H1 (cell line): ENCODE results near the gene PGAM2. TPM values are rescaled to one million over a fixed set of nuclear protein-coding genes. Genes with fewer than 3 reads are reported as not detected.
A peak's percentile ranks its signal among the peaks of the same experiment; 100 is the strongest.

Source experiments
- CTCF ChIA-PET: fragments of 300-600 bp; sonication (Branson Sonifier 250); formaldehyde crosslinking; loops from one replicate; lab custom pipeline; 2021; ENCODE audit not compliant: partially characterized antibody; lab: Charles Lee
- POLR2A ChIA-PET: fragments of 300-600 bp; sonication (Branson Sonifier 250); formaldehyde crosslinking; loops from one replicate; lab custom pipeline; 2021; ENCODE audit warnings: inconsistent platforms; ENCODE audit not compliant: partially characterized antibody; lab: Charles Lee
- DNase-seq, 2 experiments: peaks; one replicate each; pipeline versions ENCODE4 v3.0.0 to v3.0.0-alpha.2; 2010 to 2022; ENCODE audit warnings: low spot score in 2 of 2, low read depth in 1 of 2, mixed read lengths in 1 of 2
- FAIRE-seq: peaks from 2 replicates; lab custom pipeline; 2011; peaks lifted over from hg19 to GRCh38; lab: Jason Lieb, UNC
- H2AFZ ChIP-seq: 2 replicates; pipeline ENCODE4 v1.8.1; 2012; ENCODE audit warnings: low read length, inconsistent platforms
- H2AK5ac ChIP-seq: 2 replicates; pipeline ENCODE4 v1.6.1; 2013; ENCODE audit warnings: low read depth, low read length
- H2BK120ac ChIP-seq: replicated peaks from 2 replicates; pipeline ENCODE3; 2013; ENCODE audit warnings: low read depth, low read length, inconsistent platforms
- H2BK12ac ChIP-seq: 2 replicates; pipeline ENCODE4 v1.6.1; 2013; ENCODE audit warnings: low read depth, low read length
- H2BK15ac ChIP-seq: 2 replicates; pipeline ENCODE4 v1.6.1; 2013; ENCODE audit warnings: low read length
- H2BK20ac ChIP-seq: 2 replicates; pipeline ENCODE4 v1.6.1; 2013; ENCODE audit warnings: low read length
- H2BK5ac ChIP-seq: 2 replicates; pipeline ENCODE4 v1.6.1; 2013; ENCODE audit warnings: low read depth, low read length
- H3K14ac ChIP-seq: 2 replicates; pipeline ENCODE4 v1.6.1; 2013; ENCODE audit warnings: inconsistent platforms; ENCODE audit not compliant: insufficient read length
- H3K18ac ChIP-seq: 2 replicates; pipeline ENCODE4 v1.6.1; 2013; ENCODE audit warnings: low read length; ENCODE audit errors: extremely low read depth
- H3K23ac ChIP-seq: 2 replicates; pipeline ENCODE4 v1.6.1; 2013; ENCODE audit warnings: inconsistent platforms; ENCODE audit not compliant: insufficient read length
- H3K23me2 ChIP-seq: 2 replicates; pipeline ENCODE4 v1.6.1; 2013; ENCODE audit warnings: low read depth, low read length
- H3K27ac ChIP-seq: 2 replicates; pipeline ENCODE4 v1.6.1; 2011; ENCODE audit warnings: low read depth, low read length, inconsistent platforms
- H3K27me3 ChIP-seq, 4 experiments: replicated peaks in 1 of 4; 1 replicate in 1 of 4; 2 replicates in 3 of 4; pipeline versions ENCODE4 v1.6.1 to v1.8.1; 2011 to 2013; ENCODE audit warnings: low read length in 3 of 4, mild to moderate bottlenecking in 3 of 4, inconsistent platforms in 2 of 4, mixed read lengths in 2 of 4, moderate library complexity in 1 of 4; ENCODE audit not compliant: control insufficient read depth in 3 of 4, insufficient read depth in 3 of 4; ENCODE audit errors: extremely low read depth in 1 of 4
- H3K36me3 ChIP-seq, 4 experiments: 2 replicates each; pipeline versions ENCODE4 v1.6.1 to v1.8.1; 2011 to 2013; ENCODE audit warnings: mild to moderate bottlenecking in 4 of 4, low read length in 3 of 4, moderate library complexity in 2 of 4, control low read depth in 1 of 4, inconsistent platforms in 1 of 4; ENCODE audit not compliant: insufficient read depth in 4 of 4, control insufficient read depth in 2 of 4
- H3K4ac ChIP-seq: replicated peaks from 2 replicates; pipeline ENCODE3; 2013; ENCODE audit warnings: low read length, low read depth, mixed read lengths, inconsistent platforms; ENCODE audit not compliant: insufficient read length
- H3K4me1 ChIP-seq, 4 experiments: replicated peaks in 1 of 4; 1 replicate in 1 of 4; 2 replicates in 3 of 4; pipeline versions ENCODE4 v1.6.1 to v1.8.1; 2011 to 2013; ENCODE audit warnings: low read length in 3 of 4, inconsistent platforms in 2 of 4, mixed read lengths in 1 of 4; ENCODE audit not compliant: insufficient read depth in 4 of 4, control insufficient read depth in 3 of 4
- H3K4me2 ChIP-seq, 2 experiments: 2 replicates each; pipeline versions ENCODE4 v1.6.1 to v1.8.1; 2011 to 2013; ENCODE audit warnings: low read depth in 2 of 2, low read length in 2 of 2, control low read depth in 1 of 2, inconsistent platforms in 1 of 2, mild to moderate bottlenecking in 1 of 2; ENCODE audit not compliant: insufficient read depth in 1 of 2
- H3K4me3 ChIP-seq, 4 experiments: fragments of 200-600, 300-600 bp in 1 of 4; sonication (generic), shearing (Covaris generic), sonication (Bioruptor Twin) in 1 of 4; 2 replicates each; pipeline versions ENCODE4 v1.5.1 to v1.8.1; 2011 to 2016; ENCODE audit warnings: low read length in 4 of 4, low read depth in 3 of 4, control low read depth in 2 of 4, inconsistent platforms in 2 of 4, mild to moderate bottlenecking in 2 of 4, mixed read lengths in 1 of 4, moderate library complexity in 1 of 4; ENCODE audit not compliant: insufficient read depth in 2 of 4; ENCODE audit errors: extremely low read depth in 1 of 4
- H3K56ac ChIP-seq: replicated peaks from 2 replicates; pipeline ENCODE3; 2013; ENCODE audit warnings: low read depth, mild to moderate bottlenecking, mixed read lengths, low read length, inconsistent platforms; ENCODE audit not compliant: insufficient read length
- H3K79me1 ChIP-seq: 2 replicates; pipeline ENCODE4 v1.6.1; 2013; ENCODE audit warnings: low read depth, low read length, control low read depth
- H3K79me2 ChIP-seq, 2 experiments: 2 replicates each; pipeline versions ENCODE4 v1.6.1 to v1.8.1; 2012 to 2013; ENCODE audit warnings: low read length in 2 of 2, mild to moderate bottlenecking in 2 of 2, inconsistent platforms in 1 of 2; ENCODE audit not compliant: insufficient read depth in 2 of 2, control insufficient read depth in 1 of 2
- H3K9ac ChIP-seq, 4 experiments: replicated peaks in 1 of 4; 1 replicate in 1 of 4; 2 replicates in 3 of 4; pipeline versions ENCODE4 v1.6.1 to v1.8.1; 2011 to 2013; ENCODE audit warnings: low read depth in 3 of 4, low read length in 3 of 4, control low read depth in 2 of 4, mild to moderate bottlenecking in 2 of 4, moderate library complexity in 2 of 4, inconsistent platforms in 1 of 4; ENCODE audit errors: extremely low read depth in 1 of 4
- H3K9me3 ChIP-seq, 2 experiments: 2 replicates each; pipeline versions ENCODE4 v1.6.1 to v1.8.1; 2012 to 2013; ENCODE audit warnings: mild to moderate bottlenecking in 2 of 2, moderate library complexity in 2 of 2, control low read depth in 1 of 2, inconsistent platforms in 1 of 2, low read depth in 1 of 2, low read length in 1 of 2, mixed read lengths in 1 of 2; ENCODE audit not compliant: insufficient read depth in 2 of 2
- H4K20me1 ChIP-seq, 2 experiments: replicated peaks in 1 of 2; 2 replicates each; pipeline versions ENCODE3 to v1.8.1; 2011 to 2013; ENCODE audit warnings: inconsistent platforms in 2 of 2, low read length in 2 of 2, mild to moderate bottlenecking in 1 of 2; ENCODE audit not compliant: insufficient read depth in 2 of 2, control insufficient read depth in 1 of 2
- H4K5ac ChIP-seq: 2 replicates; pipeline ENCODE4 v1.6.1; 2013; ENCODE audit warnings: low read length, low read depth, mixed read lengths, inconsistent platforms; ENCODE audit not compliant: insufficient read length
- H4K8ac ChIP-seq: 2 replicates; pipeline ENCODE4 v1.8.0; 2013; ENCODE audit warnings: mild to moderate bottlenecking, moderate library complexity, low read length, inconsistent platforms; ENCODE audit not compliant: insufficient read depth; ENCODE audit errors: extremely low read depth
- H4K91ac ChIP-seq: replicated peaks from 2 replicates; pipeline ENCODE3; 2013; ENCODE audit warnings: low read length, mixed read lengths, inconsistent platforms; ENCODE audit not compliant: insufficient read length
- ASH2L ChIP-seq: fragments of 200-600, 300-600 bp; sonication (generic); IDR thresholded peaks from one replicate; pipeline ENCODE4 v1.7.1; 2017; ENCODE audit warnings: low read length
- BCL11A ChIP-seq, 2 experiments: IDR thresholded peaks; one replicate each; pipeline ENCODE4 v1.6.1; 2011; ENCODE audit warnings: low read depth in 2 of 2, low read length in 2 of 2, mild to moderate bottlenecking in 2 of 2
- CHD1 ChIP-seq: IDR thresholded peaks from 2 replicates; pipeline ENCODE4 v1.6.1; 2012; ENCODE audit warnings: low read depth, low read length, improper control_type of control experiment
- CREB1 ChIP-seq: IDR thresholded peaks from 2 replicates; pipeline ENCODE4 v1.6.1; 2012; ENCODE audit warnings: inconsistent platforms
- EGR1 ChIP-seq: IDR thresholded peaks from 2 replicates; pipeline ENCODE4 v1.6.1; 2011; ENCODE audit warnings: low read depth, low read length, borderline replicate concordance
- GABPA ChIP-seq: IDR thresholded peaks from 2 replicates; pipeline ENCODE4 v1.6.1; 2011; ENCODE audit warnings: mild to moderate bottlenecking, low read length, moderate library complexity, borderline replicate concordance; ENCODE audit not compliant: insufficient read depth
- KDM5A ChIP-seq: fragments of 200-600 bp; IDR thresholded peaks from 2 replicates; pipeline ENCODE4 v1.7.1; 2012; ENCODE audit warnings: mild to moderate bottlenecking, low read length, inconsistent platforms, mixed read lengths
- RNF2 ChIP-seq: fragments of 200-900, 300-1000 bp; sonication (generic); IDR thresholded peaks from 2 replicates; pipeline ENCODE4 v1.7.1; 2016; ENCODE audit warnings: borderline replicate concordance, low read depth, mild to moderate bottlenecking, antibody characterized with exemption, low read length; ENCODE audit not compliant: poor library complexity, severe bottlenecking; ENCODE audit errors: missing control alignments
- SAP30 ChIP-seq: fragments of 300-600 bp; sonication (generic); IDR thresholded peaks from 2 replicates; pipeline ENCODE4 v1.7.1; 2012; ENCODE audit warnings: low read length, moderate library complexity, mild to moderate bottlenecking, inconsistent platforms; ENCODE audit not compliant: insufficient read depth, insufficient replicate concordance
- SIX5 ChIP-seq: IDR thresholded peaks from 2 replicates; pipeline ENCODE4 v1.6.1; 2011; ENCODE audit warnings: mild to moderate bottlenecking, low read depth, low read length
- TEAD4 ChIP-seq: IDR thresholded peaks from 2 replicates; pipeline ENCODE4 v1.6.1; 2012; ENCODE audit warnings: low read depth, low read length, inconsistent platforms, mixed read lengths
- WGBS, 2 experiments: shearing (Covaris generic) in 1 of 2; methylation state at CpG; one replicate each; pipeline versions ENCODE4 v1.1.6 to v1.1.7; 2013 to 2015; ENCODE audit warnings: low lambda C conversion rate in 2 of 2, mixed read lengths in 2 of 2, inconsistent platforms in 1 of 2, low coverage in 1 of 2, missing lambda C conversion rate in 1 of 2; ENCODE audit not compliant: insufficient replicate concordance in 2 of 2, insufficient coverage in 1 of 2, insufficient read length in 1 of 2; ENCODE audit errors: extremely low coverage in 1 of 2, missing lambda C conversion rate in 1 of 2; 5-methylcytosine and 5-hydroxymethylcytosine counted together
- polyA plus RNA-seq, 7 experiments: library from polyadenylated mRNA; depleted of rRNA in 3 of 7; stranded (reverse) in 5 of 7; unstranded in 2 of 7; fragments of >200 nt in 5 of 7; fragments of 200-250 nt in 2 of 7; gene quantifications; 1 replicate in 5 of 7; 2 replicates in 1 of 7; 4 replicates in 1 of 7; pipeline versions ENCODE4 v1.2.1 to v1.2.3, GENCODE V29; 2011 to 2013; ENCODE audit warnings: missing spikeins in 2 of 7, mixed read lengths in 2 of 7
- total RNA-seq: library from RNA; stranded (reverse); fragmentation: NEBNext Ultra II Directional; extraction: Animal tissue kit (Norgen Biotek cat#: 25700); gene quantifications from 2 replicates; pipeline ENCODE4 v1.2.1, GENCODE V29; 2021
- TF ChIP-seq, protein P1 (sequence below): IDR thresholded peaks from 2 replicates; pipeline ENCODE4 v1.6.1; 2011; ENCODE audit warnings: low read length, improper control_type of control experiment

Gene PGAM2
- total and polyA plus RNA-seq, 2 of the 8 experiments (the other 6 are each of a cell fraction or from before 2014, with no cell fraction given) = 2.1 to 2.9 TPM

DNA sequence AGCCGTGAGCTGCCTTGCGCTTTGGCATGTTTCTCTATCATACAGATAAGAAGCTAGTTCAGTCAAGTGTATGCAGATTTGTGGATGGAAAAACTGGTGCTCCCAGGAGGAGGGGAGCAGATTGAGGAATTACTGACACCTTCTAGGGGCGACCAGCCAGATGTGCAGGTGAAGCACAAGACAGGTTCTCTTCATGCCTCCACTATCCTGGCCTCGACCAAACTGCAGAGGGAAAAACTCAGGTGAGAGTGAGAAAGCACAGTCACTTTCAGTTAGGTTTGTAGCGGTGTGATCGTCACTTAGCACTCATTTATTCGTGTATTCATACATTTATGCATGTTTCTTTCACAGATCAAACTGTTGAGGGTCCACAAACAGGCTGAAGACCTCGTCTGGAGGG lies 21.5 kb downstream of the PGAM2 start:
- peak overlapping the region; percentile 87 to 89 for H3K4me2 ChIP-seq
- H3K56ac ChIP-seq = peak overlapping the region; percentile 6
- H3K23ac ChIP-seq = no peak overlapping the region
- no peak overlapping the region for H2BK15ac ChIP-seq
- peak overlapping the region; percentile 60; the same call in 1 of the 2 replicates for H2BK5ac ChIP-seq
- H2BK12ac ChIP-seq = no peak overlapping the region
- peaks cover 0 to 25% of the 10 kb centered on the region in 2 experiments; a peak in 2 of 4 replicates for H3K79me2 ChIP-seq
- peak overlapping the region; percentile 57; the same call in 1 of the 2 replicates for H4K8ac ChIP-seq
- no peak overlapping the region for H2BK120ac ChIP-seq
- no peak for DNase-seq
- H3K9me3 ChIP-seq = no peaks in the 10 kb centered on the region
- peak overlapping the region; percentile 95 for H2AFZ ChIP-seq
- H3K18ac ChIP-seq = no peak overlapping the region
- no peak overlapping the region for H3K27ac ChIP-seq
- WGBS, 2 experiments = 30% methylated on average over 8 of the region's 8 CpGs; no CpG with 5 or more reads in 1 of the 2 experiments
- H3K79me1 ChIP-seq = no peaks in the 10 kb centered on the region; the same call in 1 of the 2 replicates
- ChIA-PET POLR2A (interaction anchor here (0.7 to 2.7 kb wide), 3 partner anchors 11 to 21 kb away, joined by 3 to 13 read pairs (median 3); no protein-coding TSS in a partner anchor), CTCF (interaction anchor here (0.6 to 2.2 kb wide), 6 partner anchors 20 to 87 kb away, joined by 3 to 9 read pairs (median 4); no protein-coding TSS in a partner anchor)
- TF ChIP-seq EGR1 = no peak
- TF ChIP-seq KDM5A = no peak
- no peak for TF ChIP-seq TEAD4
- no peak for TF ChIP-seq RNF2
- no peak for TF ChIP-seq SAP30
- TF ChIP-seq ASH2L = no peak
- no peak for TF ChIP-seq BCL11A (IDR thresholded peaks at IDR 0.05; ENCODE audit: low read depth in 2 of 2, low read length in 2 of 2)
- no peak for TF ChIP-seq GABPA
- TF ChIP-seq, protein P1, sequence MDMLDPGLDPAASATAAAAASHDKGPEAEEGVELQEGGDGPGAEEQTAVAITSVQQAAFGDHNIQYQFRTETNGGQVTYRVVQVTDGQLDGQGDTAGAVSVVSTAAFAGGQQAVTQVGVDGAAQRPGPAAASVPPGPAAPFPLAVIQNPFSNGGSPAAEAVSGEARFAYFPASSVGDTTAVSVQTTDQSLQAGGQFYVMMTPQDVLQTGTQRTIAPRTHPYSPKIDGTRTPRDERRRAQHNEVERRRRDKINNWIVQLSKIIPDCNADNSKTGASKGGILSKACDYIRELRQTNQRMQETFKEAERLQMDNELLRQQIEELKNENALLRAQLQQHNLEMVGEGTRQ = no peak
- TF ChIP-seq SIX5 = no peak
- TF ChIP-seq CREB1 = no peak
- TF ChIP-seq CHD1 = no peak
- H3K4me1 ChIP-seq = peaks cover 0 to 6% (median under 1%) of the 10 kb centered on the region in 4 experiments; a peak in 3 of 7 replicates
- peak overlapping the region; percentile 87 for H4K5ac ChIP-seq
- H4K20me1 ChIP-seq = peaks cover 0 to 7% of the 10 kb centered on the region in 2 experiments
- H2AK5ac ChIP-seq = no peak overlapping the region
- H3K23me2 ChIP-seq = peaks cover 15% of the 10 kb centered on the region
- no peaks in the 10 kb centered on the region; a peak in 1 of 8 replicates for H3K36me3 ChIP-seq
- no peak for FAIRE-seq
- H3K27me3 ChIP-seq = no peaks in the 10 kb centered on the region; a peak in 2 of 7 replicates
- peak overlapping the region; percentile 91 for H4K91ac ChIP-seq
- H3K14ac ChIP-seq = no peak overlapping the region
- H3K9ac ChIP-seq = peak overlapping the region in 1 of 4 experiments; percentile 39; a peak in 3 of 7 replicates
- peak overlapping the region; percentile 79 to 92 (median 83) for H3K4me3 ChIP-seq
- H2BK20ac ChIP-seq = no peak overlapping the region
- H3K4ac ChIP-seq = peak overlapping the region; percentile 44
